NT2/D1 (cell line): ENCODE measurements around the gene CCDC171.

Source experiments
- DNase-seq: peaks from one replicate; pipeline ENCODE4 v3.0.0-alpha.2; 2011; ENCODE audit warnings: low read depth, low spot score
- H3K27me3 ChIP-seq: 2 replicates; pipeline ENCODE4 v1.6.0; 2011; ENCODE audit warnings: mild to moderate bottlenecking; ENCODE audit not compliant: insufficient read length, insufficient read depth
- H3K36me3 ChIP-seq: 2 replicates; pipeline ENCODE4 v1.6.1; 2011; ENCODE audit warnings: mild to moderate bottlenecking, low read length, mixed read lengths; ENCODE audit not compliant: insufficient read depth, insufficient read length
- H3K4me1 ChIP-seq: 2 replicates; pipeline ENCODE4 v1.5.1; 2011; ENCODE audit not compliant: insufficient read depth, insufficient read length
- H3K4me3 ChIP-seq: 2 replicates; pipeline ENCODE4 v1.5.1; 2011; ENCODE audit warnings: low read depth; ENCODE audit not compliant: insufficient read length
- H3K9ac ChIP-seq: 2 replicates; pipeline ENCODE4 v1.6.0; 2011; ENCODE audit warnings: low read depth; ENCODE audit not compliant: insufficient read length
- H3K9me3 ChIP-seq: 2 replicates; pipeline ENCODE4 v1.5.1; 2011; ENCODE audit warnings: mild to moderate bottlenecking, low read length; ENCODE audit not compliant: insufficient read depth
- SUZ12 ChIP-seq: IDR thresholded peaks from 2 replicates; pipeline ENCODE4 v1.6.1; 2011; ENCODE audit not compliant: insufficient read length, insufficient read depth; ENCODE audit errors: extremely low read depth
- YY1 ChIP-seq: IDR thresholded peaks from 2 replicates; pipeline ENCODE4 v1.6.1; 2011; ENCODE audit not compliant: insufficient read length, insufficient read depth
- ZNF274 ChIP-seq: IDR thresholded peaks from 2 replicates; pipeline ENCODE4 v1.6.1; 2011; ENCODE audit warnings: mild to moderate bottlenecking, low read depth, low read length

CCDC171 gene

GRCh38 chr9:15741015-15741414 lies 188.2 kb downstream of the CCDC171 start:
- H3K27me3 ChIP-seq = no peaks in the 10 kb centered on the region
- no peaks in the 10 kb centered on the region for H3K36me3 ChIP-seq
- no peaks in the 10 kb centered on the region for H3K9me3 ChIP-seq

GRCh38 chr9:15743512-15743911 lies 190.7 kb downstream of the CCDC171 start:
- no peak for DNase-seq
- no peaks in the 10 kb centered on the region for H3K4me1 ChIP-seq
- no peaks in the 10 kb centered on the region for H3K27me3 ChIP-seq
- no peaks in the 10 kb centered on the region for H3K9me3 ChIP-seq
- no peaks in the 10 kb centered on the region for H3K36me3 ChIP-seq
- no peak overlapping the region for H3K9ac ChIP-seq
- TF ChIP-seq ZNF274 (no peak), SUZ12 (no peak), YY1 (no peak)
- no peak overlapping the region for H3K4me3 ChIP-seq

More at GRCh38 chr9:15741015-15741414, 188.2 kb downstream of the CCDC171 start:
- H3K9ac ChIP-seq = no peak overlapping the region
- no peaks in the 10 kb centered on the region for H3K4me1 ChIP-seq
- TF ChIP-seq ZNF274 = no peak
- TF ChIP-seq SUZ12 = no peak
- TF ChIP-seq YY1 = no peak
- no peak for DNase-seq
- H3K4me3 ChIP-seq = no peak overlapping the region

GRCh38 chr9:15744196-15744595 lies 191.4 kb downstream of the CCDC171 start:
- Histone ChIP-seq H3K9ac (no peak overlapping the region), H3K9me3 (no peaks in the 10 kb centered on the region), H3K4me1 (no peaks in the 10 kb centered on the region), H3K4me3 (no peak overlapping the region), H3K36me3 (no peaks in the 10 kb centered on the region), H3K27me3 (no peaks in the 10 kb centered on the region)
- no peak for TF ChIP-seq SUZ12
- no peak for TF ChIP-seq YY1
- no peak for TF ChIP-seq ZNF274
- no peak for DNase-seq

- Histone ChIP-seq H3K4me1 (no peaks in the 10 kb centered on the region), H3K4me3 (no peak overlapping the region), H3K36me3 (no peaks in the 10 kb centered on the region), H3K9ac (no peak overlapping the region), H3K9me3 (no peaks in the 10 kb centered on the region), H3K27me3 (no peaks in the 10 kb centered on the region)
- DNase-seq = no peak
- no peak for TF ChIP-seq SUZ12
- TF ChIP-seq ZNF274 = no peak
- TF ChIP-seq YY1 = no peak
Measured at GRCh38 chr9:15746905-15747304, 194.1 kb downstream of the CCDC171 start.

GRCh38 chr9:15755660-15756059 lies 202.8 kb downstream of the CCDC171 start:
- Histone ChIP-seq H3K9ac (no peak overlapping the region), H3K27me3 (no peaks in the 10 kb centered on the region), H3K9me3 (no peaks in the 10 kb centered on the region; the same call in 1 of the 2 replicates), H3K4me3 (no peak overlapping the region), H3K36me3 (no peaks in the 10 kb centered on the region), H3K4me1 (no peaks in the 10 kb centered on the region)
- no peak for TF ChIP-seq SUZ12
- no peak for TF ChIP-seq YY1
- no peak for TF ChIP-seq ZNF274
- no peak for DNase-seq

- H3K4me3 ChIP-seq = no peak overlapping the region
- no peak for DNase-seq
- H3K27me3 ChIP-seq = no peaks in the 10 kb centered on the region
- no peak for TF ChIP-seq SUZ12
- no peak for TF ChIP-seq ZNF274
- no peak for TF ChIP-seq YY1
- H3K36me3 ChIP-seq = no peaks in the 10 kb centered on the region
- H3K4me1 ChIP-seq = no peaks in the 10 kb centered on the region
- H3K9me3 ChIP-seq = no peaks in the 10 kb centered on the region; the same call in 1 of the 2 replicates
- no peak overlapping the region for H3K9ac ChIP-seq
Measured at GRCh38 chr9:15761551-15761950, 208.7 kb downstream of the CCDC171 start.

GRCh38 chr9:15763371-15763770 lies 210.5 kb downstream of the CCDC171 start:
- Histone ChIP-seq H3K27me3 (no peaks in the 10 kb centered on the region), H3K36me3 (no peaks in the 10 kb centered on the region), H3K4me1 (no peaks in the 10 kb centered on the region), H3K9ac (no peak overlapping the region), H3K4me3 (no peak overlapping the region), H3K9me3 (no peaks in the 10 kb centered on the region)
- no peak for TF ChIP-seq YY1
- no peak for TF ChIP-seq SUZ12
- TF ChIP-seq ZNF274 = no peak
- DNase-seq = no peak
